B cell (primary cell): ENCODE results near the gene PLA2G5. TPM values are rescaled to one million over a fixed set of nuclear protein-coding genes. Genes with fewer than 3 reads are reported as not detected.

Experiments
- ATAC-seq: fragments of 200-7000 bp; cut with Tn5 transposase; one replicate; pipeline ENCODE4 v1.10.0; 2021; ENCODE audit warnings: low read depth, mild to moderate bottlenecking, moderate number of reproducible peaks, moderate library complexity
- CTCF ChIA-PET: fragments of 350-600 bp; sonication (Branson Sonifier 250); formaldehyde crosslinking; loops from one replicate; lab custom pipeline; 2021; ENCODE audit warnings: antibody characterized with exemption, inconsistent platforms; lab: Charles Lee
- POLR2A ChIA-PET: fragments of 350-600 bp; sonication (Branson Sonifier 250); formaldehyde crosslinking; loops from one replicate; lab custom pipeline; 2021; ENCODE audit warnings: antibody characterized with exemption; lab: Charles Lee
- DNase-seq: peaks from one replicate; pipeline ENCODE4 v3.0.0; 2013
- H2AFZ ChIP-seq: 2 replicates; pipeline ENCODE4 v1.6.1; 2012; ENCODE audit warnings: mild to moderate bottlenecking, low read depth, low read length; ENCODE audit not compliant: insufficient read depth, poor library complexity, severe bottlenecking
- H3K27ac ChIP-seq, 2 donors: 1 replicate in 1 of 2; 2 replicates in 1 of 2; pipeline ENCODE4 v1.5.1; 2012 to 2013; ENCODE audit warnings: low read length in 2 of 2, mild to moderate bottlenecking in 2 of 2, moderate library complexity in 1 of 2
- H3K27me3 ChIP-seq, 4 experiments: fragments of 200-600 bp in 1 of 4; sonication (generic) in 1 of 4; replicated peaks in 1 of 4; 1 replicate in 2 of 4; 2 replicates in 2 of 4; pipeline versions ENCODE4 v1.6.1 to v1.7.0; 2013 to 2016; ENCODE audit warnings: low read length in 3 of 4, mild to moderate bottlenecking in 2 of 4, mixed read lengths in 1 of 4, moderate library complexity in 1 of 4; ENCODE audit not compliant: insufficient read depth in 4 of 4, control insufficient read depth in 3 of 4; ENCODE audit errors: control extremely low read depth in 1 of 4
- H3K36me3 ChIP-seq, 2 experiments: replicated peaks in 1 of 2; 1 replicate in 1 of 2; 2 replicates in 1 of 2; pipeline versions ENCODE4 v1.6.1 to v1.7.1; 2013; ENCODE audit warnings: low read length in 1 of 2; ENCODE audit not compliant: insufficient read depth in 2 of 2, control insufficient read depth in 1 of 2; ENCODE audit errors: control extremely low read depth in 1 of 2, extremely low read depth in 1 of 2
- H3K4me1 ChIP-seq, 2 donors: fragments of 200-600 bp in 1 of 2; sonication (generic) in 1 of 2; 1 replicate in 1 of 2; 2 replicates in 1 of 2; pipeline versions ENCODE4 v1.5.1 to v1.6.1; 2013 to 2017; ENCODE audit warnings: low read length in 2 of 2; ENCODE audit not compliant: control insufficient read depth in 2 of 2, insufficient read depth in 2 of 2
- H3K4me2 ChIP-seq: replicated peaks from 2 replicates; pipeline ENCODE3; 2012; ENCODE audit warnings: mild to moderate bottlenecking, low read depth, low read length; ENCODE audit not compliant: poor library complexity, severe bottlenecking
- H3K4me3 ChIP-seq, 5 experiments: fragments of 200-600 bp in 1 of 5; sonication (generic) in 1 of 5; 1 replicate in 3 of 5; 2 replicates in 2 of 5; pipeline versions ENCODE4 v1.5.1 to v1.7.0; 2011 to 2016; ENCODE audit warnings: low read length in 4 of 5, mild to moderate bottlenecking in 4 of 5, low read depth in 2 of 5, control low read depth in 1 of 5, moderate library complexity in 1 of 5; ENCODE audit not compliant: insufficient read depth in 1 of 5; ENCODE audit errors: control extremely low read depth in 1 of 5, extremely low read depth in 1 of 5
- H3K79me2 ChIP-seq: fragments of 200-600 bp; sonication (generic); one replicate; pipeline ENCODE4 v1.6.0; 2016; ENCODE audit warnings: low read length; ENCODE audit not compliant: control insufficient read depth, insufficient read depth
- H3K9ac ChIP-seq: fragments of 200-600 bp; sonication (generic); 2 replicates; pipeline ENCODE4 v1.6.1; 2017; ENCODE audit warnings: mild to moderate bottlenecking, low read length, moderate library complexity
- H3K9me3 ChIP-seq, 3 donors: one replicate each; pipeline versions ENCODE4 v1.6.1 to v1.7.1; 2013; ENCODE audit warnings: low read length in 2 of 3; ENCODE audit not compliant: control insufficient read depth in 2 of 3, insufficient read depth in 1 of 3; ENCODE audit errors: control extremely low read depth in 1 of 3
- H4K20me1 ChIP-seq: 2 replicates; pipeline ENCODE4 v1.6.0; 2012; ENCODE audit warnings: mild to moderate bottlenecking, low read length; ENCODE audit not compliant: insufficient read depth, control insufficient read depth, poor library complexity, severe bottlenecking
- H3K27ac Mint-ChIP-seq: one replicate; pipeline ENCODE4 v1.8.0; 2021; ENCODE audit warnings: mixed read lengths
- H3K27me3 Mint-ChIP-seq: one replicate; pipeline ENCODE4 v1.8.0; 2021; ENCODE audit warnings: mixed read lengths
- H3K4me1 Mint-ChIP-seq: one replicate; pipeline ENCODE4 v1.8.0; 2021; ENCODE audit warnings: mixed read lengths
- H3K4me3 Mint-ChIP-seq: one replicate; pipeline ENCODE4 v1.8.0; 2021; ENCODE audit warnings: mixed read lengths
- H3K9me3 Mint-ChIP-seq: one replicate; pipeline ENCODE4 v1.8.0; 2022; ENCODE audit warnings: mixed read lengths; ENCODE audit not compliant: insufficient read depth
- EZH2 ChIP-seq: IDR thresholded peaks from 2 replicates; pipeline ENCODE4 v1.6.1; 2012; ENCODE audit warnings: borderline replicate concordance, low read depth, mild to moderate bottlenecking, moderate library complexity, low read length; ENCODE audit not compliant: insufficient read depth, poor library complexity, severe bottlenecking
- WGBS: methylation state at CpG from one replicate; pipeline ENCODE4 v1.1.5; 2013; ENCODE audit warnings: missing lambda C conversion rate; ENCODE audit not compliant: insufficient coverage; 5-methylcytosine and 5-hydroxymethylcytosine counted together
- intact Hi-C: fragments of 100-400 bp; cut with micrococcal nuclease; formaldehyde crosslinking; loops from one replicate; pipeline ENCODE4 v1.10.0; 2022
- polyA minus RNA-seq: library from RNA; depleted of rRNA, polyadenylated mRNA; stranded (reverse); fragments of >200 nt; gene quantifications from 2 replicates; pipeline ENCODE4 v1.2.3, GENCODE V29; 2012
- polyA plus RNA-seq: library from polyadenylated mRNA; depleted of rRNA; stranded (reverse); fragments of >200 nt; gene quantifications from 2 replicates; pipeline ENCODE4 v1.2.3, GENCODE V29; 2012
- total RNA-seq, 2 donors: library from RNA; stranded (reverse); fragments of 120-200 nt in 1 of 2; gene quantifications; 1 replicate in 1 of 2; 2 replicates in 1 of 2; pipeline versions ENCODE4 v1.2.3 to v1.2.4, GENCODE V29; 2013 to 2022
- TF ChIP-seq, protein P1 (sequence below): fragments of 200-600 bp; IDR thresholded peaks from one replicate; pipeline ENCODE4 v1.8.0; 2022; ENCODE audit warnings: antibody characterized with exemption, mild to moderate bottlenecking

PLA2G5 gene, protein sequence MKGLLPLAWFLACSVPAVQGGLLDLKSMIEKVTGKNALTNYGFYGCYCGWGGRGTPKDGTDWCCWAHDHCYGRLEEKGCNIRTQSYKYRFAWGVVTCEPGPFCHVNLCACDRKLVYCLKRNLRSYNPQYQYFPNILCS
- total RNA-seq (not detected in 2 replicates), polyA plus RNA-seq (not detected in 2 replicates), polyA minus RNA-seq (0.21 TPM in 1 of 2 replicates, not detected in the other)
- total RNA-seq (2013), result 0.07 TPM

DNA sequence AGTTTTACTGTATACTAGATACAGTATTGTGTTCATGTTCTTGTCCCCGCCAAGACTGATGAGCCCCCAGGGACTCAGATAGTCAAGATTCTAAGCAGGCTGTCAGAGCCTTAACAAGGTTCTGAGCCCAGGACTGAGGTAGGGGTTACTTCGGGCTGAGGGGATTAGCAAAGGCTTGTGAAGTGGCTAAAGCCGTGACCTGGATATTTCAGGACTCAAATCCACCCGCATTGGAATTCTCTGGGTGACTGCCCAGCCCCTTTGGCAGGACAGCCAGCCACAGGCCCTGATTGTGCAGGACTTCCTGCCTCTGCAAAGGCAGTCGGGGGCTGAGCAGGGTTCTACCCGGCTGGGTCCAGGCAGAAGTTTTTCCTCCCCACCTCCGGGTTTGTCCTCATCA, at the start of gene PLA2G5:
TSS of gene PLA2G5 (plus strand) at position 321 of the 400 bp plus-strand sequence. CDS start 14,637 bp downstream, outside the sequence.
- H3K27me3 ChIP-seq, result no peaks in the 10 kb centered on the region
- H2AFZ ChIP-seq, result no peak within 1 kb of the TSS
- CTCF ChIA-PET, result no interaction called here
- intact Hi-C loops, result no loop called here
- no peak within 1 kb of the TSS for H3K27ac ChIP-seq
- no peaks in the 10 kb centered on the region for H3K9me3 ChIP-seq
- ATAC-seq (no peak), DNase-seq (no peak)
- H3K9ac ChIP-seq, result no peak within 1 kb of the TSS
- no peaks in the 10 kb centered on the region for H3K79me2 ChIP-seq
- no peaks in the 10 kb centered on the region for H3K36me3 ChIP-seq
- Mint-ChIP-seq H3K27ac (no peak within 1 kb of the TSS), H3K9me3 (no peaks in the 10 kb centered on the region), H3K4me3 (no peak within 1 kb of the TSS), H3K27me3 (no peaks in the 10 kb centered on the region), H3K4me1 (peaks cover 33% of the 10 kb centered on the region)
- TF ChIP-seq EZH2, result no peak
- TF ChIP-seq, protein P1, sequence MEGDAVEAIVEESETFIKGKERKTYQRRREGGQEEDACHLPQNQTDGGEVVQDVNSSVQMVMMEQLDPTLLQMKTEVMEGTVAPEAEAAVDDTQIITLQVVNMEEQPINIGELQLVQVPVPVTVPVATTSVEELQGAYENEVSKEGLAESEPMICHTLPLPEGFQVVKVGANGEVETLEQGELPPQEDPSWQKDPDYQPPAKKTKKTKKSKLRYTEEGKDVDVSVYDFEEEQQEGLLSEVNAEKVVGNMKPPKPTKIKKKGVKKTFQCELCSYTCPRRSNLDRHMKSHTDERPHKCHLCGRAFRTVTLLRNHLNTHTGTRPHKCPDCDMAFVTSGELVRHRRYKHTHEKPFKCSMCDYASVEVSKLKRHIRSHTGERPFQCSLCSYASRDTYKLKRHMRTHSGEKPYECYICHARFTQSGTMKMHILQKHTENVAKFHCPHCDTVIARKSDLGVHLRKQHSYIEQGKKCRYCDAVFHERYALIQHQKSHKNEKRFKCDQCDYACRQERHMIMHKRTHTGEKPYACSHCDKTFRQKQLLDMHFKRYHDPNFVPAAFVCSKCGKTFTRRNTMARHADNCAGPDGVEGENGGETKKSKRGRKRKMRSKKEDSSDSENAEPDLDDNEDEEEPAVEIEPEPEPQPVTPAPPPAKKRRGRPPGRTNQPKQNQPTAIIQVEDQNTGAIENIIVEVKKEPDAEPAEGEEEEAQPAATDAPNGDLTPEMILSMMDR, result no peak
- no peak within 1 kb of the TSS for H3K4me2 ChIP-seq
- 68% methylated on average over 6 of the region's 7 CpGs for WGBS
- POLR2A ChIA-PET, result no interaction called here
- peaks cover 29 to 30% of the 10 kb centered on the region in 2 donors for H3K4me1 ChIP-seq
- no peak within 1 kb of the TSS for H3K4me3 ChIP-seq
- no peaks in the 10 kb centered on the region for H4K20me1 ChIP-seq

DNA sequence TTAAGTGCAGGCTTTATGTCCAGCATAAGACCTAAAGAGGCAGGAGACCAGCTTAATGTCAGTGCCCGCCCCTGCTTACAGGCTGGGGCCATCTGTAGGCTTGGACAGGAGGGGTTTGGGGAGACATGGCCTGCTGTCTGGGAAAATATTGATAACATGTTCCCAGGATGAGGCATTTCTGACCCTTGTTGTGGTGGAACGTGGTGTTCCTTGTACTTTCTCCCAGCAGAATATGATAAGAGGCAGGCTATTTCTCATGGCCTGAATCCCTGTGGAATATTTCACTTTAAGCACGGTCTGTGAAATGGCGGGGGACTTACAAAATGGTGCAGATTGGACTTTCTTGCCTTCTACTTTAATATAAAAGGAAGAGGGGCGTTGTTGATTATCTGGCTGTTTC, 41.9 kb upstream of the PLA2G5 start:
- CTCF ChIA-PET, result no interaction called here

More for the DNA sequence above, 41.9 kb upstream of the PLA2G5 start:
- H3K27me3 ChIP-seq, result peaks cover 0 to 21% (median 3%) of the 10 kb centered on the region in 4 experiments
- Mint-ChIP-seq H3K27me3 (peaks cover 60% of the 10 kb centered on the region), H3K4me3 (no peak overlapping the region), H3K9me3 (peaks cover 6% of the 10 kb centered on the region), H3K4me1 (no peaks in the 10 kb centered on the region), H3K27ac (no peak overlapping the region)
- POLR2A ChIA-PET, result no interaction called here
- H3K36me3 ChIP-seq, result no peaks in the 10 kb centered on the region
- peaks cover 0 to 1% (median 0%) of the 10 kb centered on the region in 3 donors for H3K9me3 ChIP-seq
- TF ChIP-seq, protein P1, result no peak
- TF ChIP-seq EZH2, result no peak
- intact Hi-C loops, result no loop called here
- ATAC-seq, result no peak
- H3K9ac ChIP-seq, result no peak overlapping the region
- 89% methylated on average over 3 of the region's 5 CpGs for WGBS
- no peaks in the 10 kb centered on the region for H4K20me1 ChIP-seq
- no peak overlapping the region for H3K4me3 ChIP-seq
- H3K79me2 ChIP-seq, result no peaks in the 10 kb centered on the region
- no peak overlapping the region for H2AFZ ChIP-seq
- no peaks in the 10 kb centered on the region for H3K4me1 ChIP-seq
- no peak overlapping the region for H3K4me2 ChIP-seq
- DNase-seq, result no peak
- no peak overlapping the region for H3K27ac ChIP-seq
